ENCODE results near the gene MTX1.

The MTX1 gene

DNA sequence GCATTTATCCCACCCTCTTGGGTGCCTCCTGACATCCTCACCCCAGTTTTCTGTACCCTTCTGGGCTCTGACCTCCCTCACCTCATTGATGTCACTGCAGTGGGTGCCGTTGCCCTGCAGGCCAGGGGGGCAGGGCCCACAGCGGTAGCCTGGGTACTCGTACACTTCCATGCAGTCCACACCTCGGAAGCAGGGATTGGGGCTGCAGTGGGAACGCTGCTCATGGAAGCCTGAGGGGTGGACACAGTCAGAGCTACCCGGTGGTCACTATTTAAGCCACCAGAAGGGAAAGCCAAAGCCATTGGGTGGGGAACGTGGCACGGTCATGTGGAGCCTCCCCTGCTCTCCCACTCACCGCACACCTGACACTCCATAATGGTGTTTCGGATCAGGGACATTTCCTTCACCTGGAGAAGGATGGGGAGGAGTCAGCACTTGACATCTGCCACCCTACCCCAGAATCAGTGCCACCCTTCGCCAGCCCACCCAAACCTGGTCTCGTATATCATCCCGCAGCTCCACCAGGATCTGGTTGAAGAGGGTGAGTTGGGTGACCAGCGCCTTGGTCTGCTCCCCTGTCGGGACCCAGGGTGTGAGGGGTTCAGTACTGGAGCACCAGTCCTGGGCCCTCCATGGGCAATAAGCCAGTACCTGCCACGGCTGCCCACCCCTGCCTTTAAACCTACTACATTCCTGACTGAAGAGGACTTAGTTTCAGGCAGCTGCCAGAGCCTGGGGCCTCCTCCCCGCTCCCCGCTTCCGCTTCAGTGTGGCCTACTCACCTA is 5.6 kb upstream of the MTX1 start:
- TF ChIP-seq, protein P1, sequence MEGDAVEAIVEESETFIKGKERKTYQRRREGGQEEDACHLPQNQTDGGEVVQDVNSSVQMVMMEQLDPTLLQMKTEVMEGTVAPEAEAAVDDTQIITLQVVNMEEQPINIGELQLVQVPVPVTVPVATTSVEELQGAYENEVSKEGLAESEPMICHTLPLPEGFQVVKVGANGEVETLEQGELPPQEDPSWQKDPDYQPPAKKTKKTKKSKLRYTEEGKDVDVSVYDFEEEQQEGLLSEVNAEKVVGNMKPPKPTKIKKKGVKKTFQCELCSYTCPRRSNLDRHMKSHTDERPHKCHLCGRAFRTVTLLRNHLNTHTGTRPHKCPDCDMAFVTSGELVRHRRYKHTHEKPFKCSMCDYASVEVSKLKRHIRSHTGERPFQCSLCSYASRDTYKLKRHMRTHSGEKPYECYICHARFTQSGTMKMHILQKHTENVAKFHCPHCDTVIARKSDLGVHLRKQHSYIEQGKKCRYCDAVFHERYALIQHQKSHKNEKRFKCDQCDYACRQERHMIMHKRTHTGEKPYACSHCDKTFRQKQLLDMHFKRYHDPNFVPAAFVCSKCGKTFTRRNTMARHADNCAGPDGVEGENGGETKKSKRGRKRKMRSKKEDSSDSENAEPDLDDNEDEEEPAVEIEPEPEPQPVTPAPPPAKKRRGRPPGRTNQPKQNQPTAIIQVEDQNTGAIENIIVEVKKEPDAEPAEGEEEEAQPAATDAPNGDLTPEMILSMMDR (IDR thresholded peaks at IDR 0.05; ENCODE audit: low read depth, low read length): no peak
- DNase-seq (ENCODE audit: extremely low read depth, low read depth): no peak

DNA sequence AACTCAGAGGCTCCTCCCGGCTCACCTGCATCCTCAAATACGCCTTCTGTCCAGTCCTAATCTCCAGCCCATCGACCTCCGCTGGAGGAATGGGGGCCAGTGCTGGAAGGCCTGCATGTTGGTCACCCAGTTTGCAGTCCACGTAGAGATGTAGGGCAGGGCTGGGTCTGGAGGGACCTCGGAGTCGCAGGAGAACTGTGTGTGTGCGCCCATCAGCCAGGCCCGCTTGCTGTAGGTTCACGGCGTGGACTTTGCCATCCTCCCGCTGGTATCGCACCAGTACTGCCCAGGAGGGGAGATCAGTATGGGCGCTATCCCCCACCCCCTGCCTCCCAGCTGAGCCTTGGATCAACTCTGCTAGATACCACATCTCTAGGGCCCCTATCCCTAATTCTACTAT is 3.5 kb upstream of the MTX1 start:
- no peak for DNase-seq (ENCODE audit: extremely low read depth, low read depth)
- TF ChIP-seq, protein P1 (IDR thresholded peaks at IDR 0.05; ENCODE audit: low read depth, low read length): no peak

DNA sequence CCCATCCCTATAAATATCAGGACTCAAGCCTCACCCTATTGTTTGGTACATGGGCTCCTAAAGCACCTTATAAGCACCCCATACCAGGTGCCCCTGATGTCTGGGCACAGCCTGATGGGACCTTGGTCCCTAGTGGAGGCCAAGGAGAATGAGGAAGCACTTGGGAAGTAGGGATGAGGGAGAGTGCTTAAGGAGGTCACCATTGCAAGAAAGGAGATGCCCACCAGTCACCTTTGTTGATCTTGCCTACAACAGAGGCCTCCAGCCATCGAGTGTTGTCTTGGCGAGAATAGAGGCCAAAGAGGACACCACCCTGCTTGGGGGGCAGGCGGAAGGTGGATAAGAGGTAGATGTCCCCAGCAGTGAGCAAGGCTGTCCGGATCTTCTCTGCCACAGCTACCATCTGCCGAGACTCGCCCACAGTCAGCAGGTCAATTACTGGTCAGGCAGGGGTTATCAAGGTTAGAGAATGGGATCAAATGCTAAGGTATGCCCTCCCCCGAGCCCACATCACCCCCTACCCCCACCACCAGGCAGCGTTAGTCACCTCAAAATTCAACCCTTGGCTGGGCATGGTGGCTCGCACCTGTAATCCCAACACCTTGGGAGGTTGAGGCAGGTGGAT is 2.4 kb upstream of the MTX1 start:
- TF ChIP-seq, protein P1 (IDR thresholded peaks at IDR 0.05; ENCODE audit: low read depth, low read length): no peak
- no peak for DNase-seq (ENCODE audit: extremely low read depth, low read depth)

DNA sequence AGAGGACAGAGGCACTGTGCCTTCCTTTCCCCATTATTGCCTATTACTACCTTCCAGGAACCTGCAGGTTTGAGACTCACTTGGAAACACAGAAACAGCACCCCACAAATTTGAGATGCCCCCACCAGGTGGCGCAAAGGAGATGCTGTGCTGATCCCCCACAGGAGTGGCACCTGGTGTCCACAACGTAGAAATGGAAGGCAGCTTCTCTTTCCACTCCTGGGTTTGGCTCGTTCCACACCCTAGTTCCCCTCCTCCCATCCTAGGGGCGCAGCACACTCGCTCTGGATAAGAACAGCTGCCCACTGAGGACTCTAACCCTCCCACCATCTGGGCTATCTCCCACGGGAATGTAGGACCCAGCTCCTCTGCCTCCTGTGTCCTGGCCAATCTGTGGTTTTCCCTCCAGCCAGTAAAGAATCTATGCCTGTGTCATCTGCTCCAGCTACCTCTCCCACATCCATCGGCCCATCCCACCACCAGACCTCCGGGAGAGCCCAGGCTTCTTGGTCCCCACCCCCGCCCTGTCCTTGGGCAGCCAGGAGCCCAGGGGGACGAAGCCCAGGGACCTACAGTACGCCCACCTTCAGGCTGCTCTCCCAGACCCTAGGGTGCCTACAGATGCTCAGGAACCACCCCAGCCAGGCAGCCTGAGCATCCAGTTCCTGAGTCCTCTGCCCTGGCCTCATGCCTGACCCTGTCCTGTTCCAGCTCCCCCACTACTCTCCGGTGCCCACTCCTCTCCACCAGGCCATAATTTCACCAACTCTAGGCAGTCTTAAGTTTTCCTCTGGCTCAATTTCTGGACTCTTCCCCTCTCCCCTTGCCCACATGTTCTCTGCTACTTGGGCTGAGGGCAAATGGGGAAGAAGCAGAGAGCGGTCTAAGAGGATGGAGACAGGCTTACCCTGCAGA is 1.3 kb upstream of the MTX1 start:
- no peak for DNase-seq (ENCODE audit: extremely low read depth, low read depth)
- TF ChIP-seq, protein P1 (IDR thresholded peaks at IDR 0.05; ENCODE audit: low read depth, low read length): peak; percentile 87

DNA sequence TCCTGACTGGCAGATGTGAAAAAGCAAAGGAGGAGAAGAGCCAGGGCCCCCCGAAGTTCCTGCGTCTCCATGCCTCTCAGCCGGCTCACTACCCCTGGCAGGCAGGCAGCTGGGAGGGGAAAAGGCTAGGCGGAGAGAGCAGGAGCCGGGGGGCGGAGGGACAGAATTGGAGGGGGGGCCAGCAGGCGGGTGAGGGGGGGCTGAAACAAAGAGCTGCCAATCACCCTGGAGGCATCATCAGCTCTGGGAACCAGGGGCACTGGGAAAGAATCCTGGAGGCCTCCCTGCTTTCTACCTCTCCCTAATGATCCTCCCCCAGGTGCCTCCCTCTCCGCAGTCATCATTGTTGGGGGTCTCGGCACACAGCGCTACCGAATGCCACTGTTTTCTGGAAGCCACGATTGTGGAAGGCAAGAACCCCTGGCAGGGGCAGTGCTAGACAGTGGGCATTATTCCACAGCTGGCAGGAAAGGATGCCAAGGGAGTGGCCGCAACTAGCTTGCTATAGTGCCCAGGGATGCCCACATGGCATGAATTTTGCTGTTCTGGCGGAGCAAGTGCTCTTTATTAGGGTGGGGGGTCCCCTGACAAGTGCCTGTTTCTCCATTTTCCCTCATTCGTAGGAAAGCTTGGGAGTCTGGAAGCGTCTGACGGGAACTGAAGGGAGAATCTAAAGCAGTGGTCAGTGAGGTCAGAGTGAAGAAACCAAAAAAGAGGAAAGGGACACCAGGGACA is 522 bp upstream of the MTX1 start, which contains the start of gene THBS3:
TSS of gene THBS3 (minus strand) at position 92 of the 735 bp plus-strand sequence. CDS start at position 71, 21 bp downstream.
- DNase-seq (ENCODE audit: extremely low read depth, low read depth): no peak
- TF ChIP-seq, protein P1 (IDR thresholded peaks at IDR 0.05; ENCODE audit: low read depth, low read length): no peak

DNA sequence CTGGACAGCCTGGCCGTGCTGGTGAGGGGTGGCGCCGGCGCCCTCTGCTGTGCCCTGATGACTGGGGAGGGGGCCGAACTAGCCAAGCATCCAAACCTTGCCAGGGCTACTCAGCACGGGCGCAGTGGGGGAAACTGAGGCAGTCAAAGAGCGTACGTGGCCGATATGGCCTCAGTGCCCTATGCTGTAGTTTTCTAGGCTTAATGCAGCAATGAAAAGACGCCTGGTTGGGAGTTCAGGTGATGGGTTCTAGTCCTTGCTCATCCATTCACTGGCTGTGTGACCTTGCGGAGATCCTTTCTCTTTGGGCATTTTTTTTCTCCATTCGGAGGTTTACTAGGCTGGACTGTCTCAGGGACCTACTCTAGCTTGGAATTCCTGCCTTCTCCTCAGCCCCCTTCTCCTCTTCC is 822 bp downstream of the MTX1 start:
- TF ChIP-seq, protein P1 (IDR thresholded peaks at IDR 0.05; ENCODE audit: low read depth, low read length): no peak
- no peak for DNase-seq (ENCODE audit: extremely low read depth, low read depth)

Measured in AG09319 (cell line).